PC-9 (cell line): ENCODE measurements around the gene SSNA1.

ENCODE experiments used
- CTCF ChIP-seq: fragments of 200-600 bp; sonication (generic); conservative IDR thresholded peaks from 2 replicates; pipeline ENCODE4 v1.6.1; 2017; ENCODE audit warnings: mixed run types, antibody characterized with exemption, mild to moderate bottlenecking, moderate library complexity
- EZH2 ChIP-seq: fragments of 200-600 bp; sonication (generic); IDR thresholded peaks from 2 replicates; pipeline ENCODE4 v1.8.0; 2017; ENCODE audit warnings: antibody characterized with exemption, low read depth

GRCh38 chr9:137226338-137227053 lies 38.0 kb downstream of the SSNA1 start:
- TF ChIP-seq CTCF = no peak
- TF ChIP-seq EZH2 = no peak
